GM21619 (cell line): ENCODE data around the gene AURKA.

Experiments
- ATAC-seq: cut with Tn5 transposase; IDR thresholded peaks from one replicate; pipeline ENCODE4 v1.9.1; 2021; ENCODE audit not compliant: unreplicated experiment

Gene AURKA

DNA sequence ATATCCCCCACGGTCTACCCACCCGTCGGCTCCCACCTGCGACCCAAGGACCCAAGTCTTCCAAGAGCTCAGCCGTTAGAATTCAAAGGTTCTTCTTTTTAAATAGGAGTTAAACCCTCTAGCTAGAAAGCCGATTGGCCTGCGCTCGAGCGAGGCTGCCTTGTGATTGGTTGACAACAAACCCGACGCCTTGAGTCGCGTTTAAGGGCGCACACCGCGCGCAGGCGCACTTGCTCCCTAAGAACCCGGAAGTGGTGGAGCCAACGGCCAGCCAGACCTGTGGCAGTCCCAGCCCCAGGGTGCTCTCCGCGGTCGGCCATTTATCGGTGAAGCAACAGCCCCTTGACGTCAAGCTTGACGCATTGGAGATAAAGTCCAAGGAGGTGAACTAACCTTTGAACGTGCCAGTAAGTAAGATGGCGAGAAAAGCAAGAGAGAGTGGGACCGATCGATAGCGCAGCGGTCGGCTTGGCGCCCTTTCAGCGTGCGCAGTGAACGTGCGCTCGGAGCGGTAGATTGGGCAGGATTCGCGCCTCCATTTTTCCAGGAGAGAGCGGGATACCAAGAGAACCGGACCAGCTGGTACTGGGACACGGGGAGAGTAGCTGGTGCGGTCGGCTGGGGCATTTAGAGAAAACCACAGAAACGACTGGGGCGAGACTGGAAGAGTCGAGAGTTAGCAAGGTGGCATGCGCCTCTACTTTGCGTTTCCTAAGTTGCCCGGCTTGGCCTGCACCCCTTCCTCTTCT lies at the start of gene AURKA, which contains the start of gene CSTF1:
Gene AURKA (minus strand): TSS at position 84 of the 749 bp plus-strand sequence. CDS start 4,018 bp downstream, outside the sequence.
Gene CSTF1 (plus strand): TSS at position 514 of the 749 bp plus-strand sequence. CDS start 2,908 bp downstream, outside the sequence.
- ATAC-seq, result peak; percentile 89

DNA sequence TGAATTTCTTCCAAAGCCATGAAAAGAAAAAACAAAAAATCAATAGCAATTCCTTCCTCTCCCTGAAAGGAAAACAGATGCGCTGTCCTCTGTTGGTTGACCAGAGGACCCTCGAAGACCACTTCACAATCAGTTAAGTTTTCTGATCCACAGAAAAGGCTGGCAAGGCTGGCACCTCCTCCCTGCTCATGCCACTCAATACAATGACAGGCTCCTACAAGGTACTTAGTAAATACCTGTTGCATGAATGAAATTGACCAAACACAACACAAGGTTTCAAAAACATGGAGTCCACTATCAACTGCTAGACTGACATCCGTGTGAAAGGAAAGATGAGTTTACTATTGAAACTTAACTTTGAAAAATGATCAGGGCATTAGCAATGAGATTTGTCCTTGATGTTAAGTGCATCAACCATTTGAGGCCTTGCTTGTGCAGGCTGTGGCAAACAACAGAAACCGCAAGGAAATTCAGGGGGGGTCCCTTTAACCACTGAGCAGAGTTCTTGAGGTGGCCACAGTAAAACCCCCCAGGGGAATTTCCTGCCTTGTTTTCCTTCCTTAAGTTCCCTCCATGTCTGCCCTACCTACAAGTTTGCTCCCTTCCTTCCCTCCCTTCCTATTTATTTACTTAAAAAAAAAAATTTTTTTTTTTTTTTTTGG lies 48.5 kb upstream of the AURKA start:
- peak; percentile 81 for ATAC-seq

DNA sequence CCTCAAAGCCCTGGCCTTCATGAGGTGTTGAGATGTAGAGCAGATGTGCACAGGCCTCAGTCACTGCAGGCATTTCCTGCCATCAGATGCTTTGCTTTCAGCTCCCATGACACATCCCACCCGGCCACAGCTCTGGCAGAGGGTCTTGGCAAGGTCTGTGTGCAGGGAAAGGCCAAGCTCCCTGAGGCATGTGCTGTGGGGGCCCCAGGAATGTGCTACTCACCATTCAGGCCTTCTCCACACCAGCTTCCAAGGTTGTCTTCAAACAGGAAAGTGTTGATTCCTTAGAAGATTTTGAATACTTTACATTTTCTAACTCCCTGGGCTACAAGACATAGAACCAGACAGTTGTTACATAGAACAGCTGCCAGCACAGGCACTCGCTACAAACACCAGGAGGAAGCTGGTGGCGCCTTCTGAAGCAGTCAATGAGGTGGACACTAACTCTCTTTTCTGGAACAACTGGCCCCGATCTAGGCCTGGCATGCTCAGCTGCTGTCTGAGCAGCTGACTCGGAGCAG lies 47.8 kb upstream of the AURKA start:
- no peak for ATAC-seq

DNA sequence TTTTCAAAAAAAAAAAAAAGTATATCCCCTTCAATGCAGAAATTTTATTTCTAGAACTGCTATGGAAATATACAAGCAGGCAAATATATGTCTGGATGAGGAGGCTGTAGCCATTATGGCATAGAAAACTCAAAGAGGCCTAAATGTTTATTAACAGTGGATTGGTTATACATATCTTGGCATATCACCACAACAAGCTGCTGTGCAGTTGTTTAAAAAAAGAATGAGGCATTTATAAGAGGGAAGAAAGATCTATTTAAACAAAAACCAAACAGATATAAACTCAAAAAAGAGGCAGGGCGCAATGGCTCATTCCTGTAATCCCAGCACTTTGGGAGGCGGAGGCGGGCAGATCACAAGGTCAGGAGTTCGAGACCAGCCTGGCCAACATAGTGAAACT lies 46.3 kb upstream of the AURKA start:
- no peak for ATAC-seq

DNA sequence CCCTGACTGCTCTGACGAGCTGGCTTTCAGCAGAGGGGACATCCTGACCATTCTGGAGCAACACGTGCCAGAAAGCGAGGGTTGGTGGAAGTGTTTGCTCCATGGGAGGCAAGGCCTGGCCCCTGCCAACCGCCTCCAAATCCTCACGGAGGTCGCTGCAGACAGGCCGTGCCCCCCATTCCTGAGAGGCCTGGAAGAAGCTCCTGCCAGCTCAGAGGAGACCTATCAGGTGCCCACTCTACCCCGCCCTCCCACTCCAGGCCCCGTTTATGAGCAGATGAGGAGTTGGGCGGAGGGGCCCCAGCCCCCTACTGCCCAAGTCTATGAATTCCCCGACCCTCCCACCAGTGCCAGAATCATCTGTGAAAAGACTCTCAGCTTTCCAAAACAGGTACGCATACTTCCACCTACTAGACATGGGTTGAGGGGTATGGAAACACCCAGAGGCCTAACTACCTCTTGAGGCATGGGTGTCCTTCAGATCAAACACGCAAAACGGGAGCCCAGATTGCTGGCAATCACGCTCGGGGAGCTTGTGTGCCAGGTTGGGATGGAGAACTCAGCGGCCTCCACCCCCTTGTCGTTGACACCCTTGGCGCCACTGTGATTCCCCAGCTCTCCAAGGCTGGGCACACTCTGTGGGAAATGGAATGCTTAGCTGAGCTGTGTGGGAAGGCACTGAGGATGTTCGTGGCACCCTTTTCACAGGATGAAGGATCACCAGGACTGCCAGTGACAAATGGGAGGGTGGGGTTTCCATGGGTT lies 45.4 kb upstream of the AURKA start:
- ATAC-seq, result no peak

DNA sequence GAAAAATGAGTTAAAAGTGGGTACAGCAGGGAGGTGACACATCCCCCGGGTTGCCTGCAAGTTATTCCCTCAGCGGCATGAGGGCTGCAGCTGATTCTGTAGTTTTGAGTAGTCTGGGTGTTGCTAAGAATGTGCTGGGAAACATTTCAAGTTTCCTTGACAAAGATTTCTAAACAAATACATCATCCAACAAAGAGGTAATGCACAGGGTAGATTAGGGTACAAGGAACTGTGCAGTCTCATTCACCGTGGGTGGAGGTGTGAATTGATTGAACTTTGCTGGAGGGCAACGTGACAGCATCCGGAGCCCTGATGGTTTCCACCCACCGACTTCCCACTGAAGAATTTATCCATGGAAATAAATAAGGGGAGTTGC lies 41.9 kb upstream of the AURKA start:
- ATAC-seq, result no peak

DNA sequence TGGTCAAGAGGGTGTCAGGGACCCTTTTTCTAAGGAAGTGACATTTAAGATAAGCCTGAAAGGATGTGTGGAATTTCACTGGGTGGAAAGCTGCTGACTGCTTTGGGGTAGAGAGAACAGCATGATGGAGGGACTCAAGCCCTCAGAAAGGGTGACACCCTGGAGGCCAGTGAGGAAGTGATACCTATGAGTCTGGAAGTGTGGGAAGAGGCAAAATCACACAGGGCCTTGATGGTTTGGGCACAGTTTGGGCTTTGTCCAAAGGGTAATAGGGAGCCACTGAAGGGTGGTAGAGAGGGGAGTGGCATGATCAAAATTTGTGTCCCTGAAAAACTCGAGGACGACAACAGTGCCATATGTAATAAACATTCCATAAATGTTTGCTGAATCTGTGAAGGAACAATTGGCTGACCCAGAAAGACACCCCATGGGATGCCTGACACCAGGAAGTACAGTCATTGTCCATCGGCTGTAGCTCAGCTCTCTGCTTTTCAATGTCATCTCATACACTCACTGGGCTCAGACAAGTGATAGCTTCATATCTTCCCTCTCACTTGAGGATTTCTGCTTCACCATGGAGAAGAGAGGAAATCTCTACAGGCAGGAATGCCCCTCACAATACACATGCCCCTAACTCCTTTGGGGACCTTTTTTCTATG lies 41.3 kb upstream of the AURKA start:
- no peak for ATAC-seq

DNA sequence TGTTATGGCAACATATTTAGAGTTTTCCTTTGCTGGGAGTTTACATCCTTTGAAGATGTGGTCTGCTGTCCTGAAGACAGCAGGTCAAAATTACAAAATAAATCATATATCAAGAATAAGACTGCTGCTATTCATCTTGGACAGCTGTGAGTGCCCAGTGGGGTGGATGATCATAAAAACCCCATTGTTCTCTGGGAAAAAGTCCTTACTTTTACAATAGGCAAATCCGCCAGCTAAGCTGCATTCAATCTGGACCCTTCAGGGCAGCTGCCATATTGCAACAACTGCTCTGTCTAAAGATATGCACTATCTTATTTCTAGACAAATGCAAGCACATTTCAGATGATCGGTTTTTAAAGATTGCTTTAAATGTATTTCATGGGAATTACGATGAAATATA lies 39.5 kb upstream of the AURKA start:
- no peak for ATAC-seq

DNA sequence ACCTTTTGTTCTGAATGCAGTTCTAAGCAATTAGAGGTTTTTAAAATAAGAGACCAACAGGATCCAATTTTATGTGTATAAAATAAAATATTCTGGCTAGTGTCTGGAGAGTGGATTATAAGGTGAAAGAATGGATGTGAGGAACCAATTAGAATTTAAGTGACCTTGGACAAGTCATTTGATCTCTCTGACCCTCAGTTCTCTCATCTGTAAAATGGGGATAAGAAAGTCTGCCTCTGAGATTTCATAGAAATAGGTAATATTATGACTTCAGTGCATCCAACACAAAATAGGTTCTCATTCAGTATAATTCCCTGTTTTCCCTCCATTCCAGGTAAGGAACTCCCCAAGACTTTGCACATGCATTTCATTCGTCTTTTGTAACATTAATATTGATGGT lies 38.9 kb upstream of the AURKA start:
- no peak for ATAC-seq

DNA sequence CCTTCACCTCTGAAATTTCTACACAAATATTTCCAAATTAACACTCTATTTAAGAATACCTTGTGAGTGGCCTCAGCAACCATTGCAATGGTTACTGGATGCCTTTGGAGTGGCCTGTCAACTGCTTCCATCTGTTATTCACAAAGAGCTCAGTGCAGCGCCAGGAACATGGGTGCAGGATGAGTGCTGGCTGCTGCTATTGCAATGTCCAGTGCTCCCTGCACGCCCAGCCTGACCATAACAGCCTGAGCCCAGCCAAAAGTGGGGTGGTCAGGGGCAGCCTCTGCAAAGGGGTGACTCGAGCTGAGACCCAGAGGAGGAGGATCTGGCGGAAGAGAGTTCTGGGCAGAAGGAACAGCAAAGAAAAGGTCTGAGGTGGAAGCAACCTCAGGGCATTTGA lies 38.4 kb upstream of the AURKA start:
- ATAC-seq, result no peak

DNA sequence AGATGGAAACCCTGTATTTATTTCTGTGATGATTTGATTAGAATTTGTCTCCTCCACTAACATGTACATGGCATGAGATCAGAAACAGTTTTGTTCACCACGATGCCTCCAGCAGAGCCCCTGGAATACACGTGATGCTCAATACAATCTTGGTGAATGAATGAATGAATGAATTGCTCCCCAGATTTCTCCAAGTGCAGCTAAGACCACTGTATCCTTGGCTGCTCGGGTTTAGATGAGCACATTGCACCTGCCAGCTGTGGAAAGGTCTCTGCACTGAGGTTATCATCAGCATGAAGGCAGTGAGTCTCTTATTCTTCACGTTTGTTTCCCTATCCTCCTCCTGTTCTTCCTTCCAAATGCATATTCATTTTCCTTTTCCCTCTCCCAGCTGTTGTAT lies 37.9 kb upstream of the AURKA start:
- no peak for ATAC-seq

DNA sequence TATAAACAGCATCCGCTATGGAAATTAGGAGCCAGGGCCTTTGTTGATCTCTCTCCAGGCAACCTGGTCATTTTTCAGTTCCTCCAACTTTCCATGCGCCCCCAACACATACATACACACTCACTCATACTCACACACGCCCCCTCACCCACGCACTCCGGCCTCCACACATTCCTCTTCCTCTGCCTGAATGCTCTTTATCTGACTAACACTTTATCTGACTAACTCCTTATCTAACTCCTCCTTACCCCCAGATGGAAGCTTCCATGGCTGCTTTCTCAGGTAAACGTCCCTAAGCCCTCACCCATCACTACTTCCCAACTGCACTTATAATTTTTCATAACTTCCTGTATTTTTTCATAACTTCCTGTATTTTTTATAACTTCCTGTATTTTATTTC lies 37.5 kb upstream of the AURKA start:
- ATAC-seq, result no peak

DNA sequence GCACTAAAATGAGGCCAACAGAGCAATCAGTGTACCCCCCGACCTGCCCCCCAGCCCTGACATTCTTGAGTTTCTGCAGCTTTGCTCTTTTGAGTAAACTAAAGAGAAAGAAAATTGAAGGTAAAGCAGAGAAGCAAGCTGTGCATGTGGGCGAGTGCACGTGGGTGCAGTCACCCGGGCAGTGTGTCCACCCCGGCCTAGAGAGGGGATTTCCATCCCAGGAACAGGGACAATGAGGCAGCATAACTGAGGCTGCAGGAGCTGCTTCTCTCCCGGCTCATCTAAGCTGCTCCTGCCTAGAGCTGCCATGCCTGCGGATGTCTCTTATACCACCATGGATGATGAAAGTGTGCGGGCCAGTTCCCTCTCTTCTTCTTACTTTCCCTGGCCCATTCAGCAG lies 36.9 kb upstream of the AURKA start:
- no peak for ATAC-seq

DNA sequence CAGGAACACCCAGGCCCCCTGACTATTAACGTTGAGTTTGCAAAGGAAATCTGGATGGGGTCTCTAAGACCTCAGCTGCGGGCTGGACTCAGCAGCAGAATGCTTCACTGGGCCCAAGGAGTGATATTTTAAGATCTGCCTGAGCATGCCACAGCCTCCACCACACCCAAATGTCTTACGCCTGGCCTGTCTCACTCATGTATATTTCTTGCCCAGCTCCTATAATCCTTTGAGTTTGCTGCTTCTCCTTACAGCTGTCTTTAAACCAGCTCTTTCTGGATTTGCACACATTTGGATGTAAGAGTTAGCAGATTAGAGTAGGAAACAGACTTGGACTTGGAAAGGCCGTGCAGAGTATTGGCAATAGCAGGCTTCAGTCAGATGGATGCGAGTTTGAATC lies 36.4 kb upstream of the AURKA start:
- ATAC-seq, result no peak

DNA sequence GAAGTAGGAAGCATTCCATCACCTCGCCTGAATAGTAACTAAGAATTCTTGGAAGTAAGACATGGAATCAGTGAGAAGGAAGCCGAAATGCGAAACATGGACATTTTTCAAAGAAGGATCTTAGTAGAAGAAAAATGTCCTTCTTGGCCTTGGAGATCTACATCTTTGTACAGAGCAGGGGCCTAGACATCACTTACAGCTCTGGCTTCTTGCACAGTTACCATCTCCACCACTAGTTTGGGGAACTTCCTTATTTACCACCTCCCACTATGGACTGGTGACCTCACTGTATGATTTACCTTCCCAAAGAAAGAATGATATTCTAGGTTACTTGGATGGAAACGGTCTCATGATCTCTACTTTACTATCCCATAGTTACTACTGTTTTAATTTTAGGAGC lies 35.8 kb upstream of the AURKA start:
- no peak for ATAC-seq

DNA sequence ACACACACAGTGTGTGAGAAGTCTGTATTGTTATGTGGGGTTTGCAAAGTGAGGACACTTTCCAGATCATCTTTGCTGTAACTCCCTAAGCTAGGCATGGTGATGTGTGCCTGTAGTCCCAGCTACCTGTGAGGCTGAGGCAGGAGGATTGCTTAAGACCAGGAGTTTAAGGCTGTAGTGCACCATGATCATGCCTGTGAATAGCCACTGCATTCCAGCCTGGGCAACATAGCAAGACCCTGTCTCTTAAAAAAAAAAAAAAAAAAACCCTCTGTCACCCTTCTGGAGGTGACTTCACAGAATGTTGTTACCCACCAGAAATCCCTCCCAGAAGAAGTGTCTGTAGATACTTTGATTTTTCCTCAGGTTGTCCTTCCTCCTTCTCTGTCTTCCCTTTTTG lies 34.9 kb upstream of the AURKA start:
- ATAC-seq, result no peak

DNA sequence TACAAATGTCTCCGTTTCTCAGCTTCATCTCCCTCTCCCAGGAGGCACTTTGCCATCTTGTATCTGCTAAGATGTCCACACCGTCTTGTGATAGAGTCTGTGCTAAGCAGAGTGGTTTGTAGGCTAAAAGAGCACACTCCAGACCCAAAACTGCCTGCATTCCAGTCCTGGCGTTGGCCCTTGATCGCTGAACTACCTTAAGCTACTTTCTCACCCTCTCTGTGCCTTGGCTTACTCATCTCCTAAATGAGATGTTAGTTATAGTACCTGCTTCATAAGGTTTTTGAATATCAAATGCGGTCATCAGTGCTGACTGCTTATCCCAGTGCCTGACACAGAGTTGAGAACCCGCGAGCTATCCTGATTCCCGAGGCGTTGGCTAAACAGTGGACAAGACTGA lies 34.0 kb upstream of the AURKA start:
- no peak for ATAC-seq

DNA sequence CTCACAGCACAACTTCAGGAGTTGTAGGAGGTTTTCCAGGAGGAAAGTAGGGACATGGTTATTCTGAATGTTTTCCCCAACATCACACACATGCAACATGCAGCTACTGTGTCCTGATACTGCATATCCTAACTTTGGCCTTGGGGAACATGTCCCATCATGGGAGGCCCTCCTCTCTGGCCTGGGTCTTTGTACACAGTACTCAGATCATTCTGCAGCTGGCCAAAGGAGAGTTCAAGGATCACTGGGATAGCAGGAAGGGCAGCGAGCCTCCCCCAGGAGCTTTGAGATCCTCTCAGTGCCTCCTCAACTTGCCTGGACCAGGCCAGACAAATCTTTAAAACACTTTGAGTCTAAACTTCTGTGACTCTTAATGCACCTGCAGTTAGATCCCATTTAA lies 32.9 kb upstream of the AURKA start:
- ATAC-seq, result no peak

DNA sequence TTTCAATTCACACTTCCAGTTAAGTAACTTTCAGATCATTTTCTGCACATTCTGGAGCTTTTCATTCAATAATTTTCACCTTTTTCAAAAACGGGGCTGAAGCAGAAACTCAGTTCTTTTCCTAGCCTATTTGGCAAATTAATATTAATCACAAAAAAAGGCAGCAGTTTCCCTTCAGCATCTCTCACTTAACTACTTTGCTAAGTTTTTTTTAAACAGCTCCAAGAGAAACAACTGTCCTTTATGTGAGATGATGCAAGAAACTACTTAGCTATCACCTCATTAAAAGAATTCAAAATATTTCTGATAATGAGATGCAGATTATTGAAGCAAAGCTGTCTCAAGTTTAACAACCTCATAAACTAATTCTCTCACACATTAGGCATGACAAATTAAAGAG lies 31.9 kb upstream of the AURKA start:
- ATAC-seq, result no peak

DNA sequence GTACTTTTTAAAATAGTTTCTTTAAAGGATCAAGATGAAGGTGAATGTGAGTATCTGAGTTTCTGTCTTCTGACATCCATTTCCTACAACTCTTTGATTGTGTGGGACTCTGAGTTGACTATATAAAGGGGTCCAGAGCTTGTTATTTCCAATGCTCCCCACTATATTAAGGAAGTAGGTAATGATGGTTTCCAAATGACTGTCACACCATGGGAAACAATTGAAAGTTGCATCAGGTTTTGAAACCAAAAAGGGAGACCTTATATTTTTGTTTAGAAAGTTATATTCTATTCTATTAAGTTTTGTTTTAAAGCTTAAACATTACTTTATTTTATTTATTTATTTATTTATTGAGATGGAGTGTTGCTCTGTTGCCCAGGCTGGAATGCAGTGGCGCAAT lies 31.2 kb upstream of the AURKA start:
- ATAC-seq, result no peak

DNA sequence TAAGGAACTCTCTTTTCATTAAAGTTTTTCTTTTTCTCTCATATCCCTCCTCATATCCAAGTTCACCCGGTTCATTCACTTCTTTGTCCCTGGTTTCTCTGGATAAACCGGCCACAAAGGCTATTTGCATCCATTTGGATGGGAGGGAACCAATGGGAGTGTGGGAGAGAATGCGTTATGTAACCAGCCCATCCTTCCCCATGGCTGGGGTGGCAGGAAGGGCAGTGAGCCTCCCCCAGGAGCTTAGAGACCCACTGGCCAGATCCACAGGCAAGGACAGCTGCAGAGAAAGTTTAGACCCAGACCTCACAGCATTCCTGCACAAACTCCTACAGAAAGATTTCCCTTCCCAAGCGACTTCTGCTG lies 30.8 kb upstream of the AURKA start:
- no peak for ATAC-seq
